NCI-H345 treated with DMSO at 0.1 percent for 48 hours (cell line): Measurements from ENCODE around the gene BSND.

Source experiments
- DNase-seq: peaks from one replicate; lab custom pipeline; 2025; ENCODE audit not compliant: unreplicated experiment; lab: John Stamatoyannopoulos, UW

BSND gene

GRCh38 chr1:55045430-55045829 lies 46.7 kb downstream of the BSND start:
- DNase-seq = no peak

DNA sequence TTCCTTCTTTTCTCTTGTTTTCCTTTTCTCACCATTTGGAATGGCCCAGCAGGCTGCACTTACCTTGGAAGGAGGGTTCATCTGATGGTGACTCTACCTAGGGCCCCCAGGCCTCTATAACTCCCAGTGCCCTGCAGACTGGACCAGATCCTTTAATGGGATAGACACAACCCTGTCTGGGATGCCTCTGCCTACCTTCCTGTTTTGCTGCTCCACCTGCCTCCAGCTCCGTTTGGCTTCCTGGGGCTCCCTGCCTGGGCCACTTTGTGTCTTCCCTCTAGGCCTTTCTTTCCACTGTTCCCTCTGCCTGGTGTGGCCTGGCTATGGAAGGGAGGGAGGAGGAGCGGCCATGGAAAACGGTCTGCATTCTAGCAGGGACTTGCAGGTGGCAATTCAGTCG lies 48.1 kb downstream of the BSND start:
- DNase-seq = no peak

GRCh38 chr1:55047611-55048010 lies 48.9 kb downstream of the BSND start:
- DNase-seq = no peak

DNA sequence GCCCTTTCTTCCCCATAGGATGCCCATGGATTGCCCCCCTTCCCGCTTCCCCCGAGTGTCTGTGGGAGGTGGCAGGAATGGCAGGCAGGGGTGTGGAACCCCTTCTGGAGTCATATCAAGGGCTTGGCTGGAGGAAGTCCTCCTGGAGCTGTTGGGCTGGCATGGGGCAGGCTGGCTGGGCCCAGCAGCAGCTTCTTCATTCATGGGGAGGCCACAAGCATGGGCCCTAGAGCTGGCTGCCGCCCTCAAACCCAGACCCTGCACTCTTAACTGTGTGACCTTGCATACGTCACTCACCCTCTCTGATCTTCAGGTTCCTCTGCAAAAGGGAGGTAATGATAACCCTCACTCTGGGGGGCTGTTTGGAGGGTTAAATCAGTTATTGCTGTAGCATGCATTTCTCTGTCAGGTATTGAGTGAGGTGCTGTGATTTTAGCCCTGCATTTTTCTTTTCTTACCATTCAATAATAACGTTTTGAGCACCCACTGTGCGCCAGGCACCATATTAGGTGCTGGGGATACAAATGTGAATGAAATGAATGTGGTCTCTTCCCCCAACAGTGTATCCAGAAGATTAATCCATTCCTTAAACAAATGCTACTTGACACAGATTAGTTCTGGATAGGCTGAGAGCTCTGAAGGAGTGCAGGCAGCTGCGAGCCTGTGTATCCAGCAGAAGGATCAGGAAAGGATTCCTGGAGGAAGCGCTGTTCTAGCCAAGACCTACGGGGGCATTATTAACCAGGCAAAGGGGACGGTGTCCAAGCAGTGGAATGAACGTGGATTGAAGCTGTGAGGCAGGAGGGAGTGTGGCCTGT lies 49.9 kb downstream of the BSND start:
- DNase-seq = no peak

- DNase-seq = no peak
Measured at GRCh38 chr1:55049271-55049913, 50.7 kb downstream of the BSND start.

- no peak for DNase-seq
Measured at GRCh38 chr1:55049914-55050278, 51.2 kb downstream of the BSND start.

DNA sequence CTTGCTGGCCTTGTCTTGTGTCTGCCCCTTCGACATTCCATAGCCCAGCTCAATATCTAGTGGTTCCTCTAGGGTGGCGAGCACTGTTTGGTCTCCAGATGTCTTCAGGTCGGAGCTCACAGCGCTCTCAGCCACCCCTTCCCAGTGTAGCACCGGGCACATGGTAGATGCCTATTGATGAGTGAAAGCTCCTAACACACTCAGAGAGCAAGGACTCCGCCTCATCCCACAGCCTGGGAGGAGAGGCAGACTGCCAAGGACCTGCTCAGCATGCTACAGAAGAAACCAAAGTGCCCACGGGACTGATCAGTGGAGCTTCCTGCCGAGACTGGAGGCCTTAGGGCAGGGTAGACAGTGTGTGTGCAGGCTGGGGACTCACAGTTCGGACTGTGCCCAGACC lies 51.5 kb downstream of the BSND start:
- DNase-seq = no peak

DNA sequence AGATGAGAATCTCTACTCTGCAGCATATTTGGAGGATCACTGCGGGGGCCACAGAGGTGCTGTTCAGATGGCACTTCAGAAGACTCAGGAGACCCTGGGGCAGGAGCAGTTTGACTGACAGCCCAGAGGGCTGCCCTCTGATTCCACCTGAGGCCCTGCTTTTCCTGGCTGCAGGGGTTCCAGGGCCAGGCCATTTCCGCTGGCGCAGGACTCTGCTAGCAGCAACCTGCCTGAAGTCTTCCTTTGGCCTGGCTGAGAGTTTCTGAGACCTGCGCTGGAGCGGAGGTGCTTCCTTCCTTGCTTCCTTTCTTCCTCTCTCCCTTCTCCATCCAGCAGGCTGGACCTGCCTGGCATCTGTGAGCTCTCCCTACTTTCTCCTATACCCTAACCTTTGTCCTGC lies 52.4 kb downstream of the BSND start:
- no peak for DNase-seq

DNA sequence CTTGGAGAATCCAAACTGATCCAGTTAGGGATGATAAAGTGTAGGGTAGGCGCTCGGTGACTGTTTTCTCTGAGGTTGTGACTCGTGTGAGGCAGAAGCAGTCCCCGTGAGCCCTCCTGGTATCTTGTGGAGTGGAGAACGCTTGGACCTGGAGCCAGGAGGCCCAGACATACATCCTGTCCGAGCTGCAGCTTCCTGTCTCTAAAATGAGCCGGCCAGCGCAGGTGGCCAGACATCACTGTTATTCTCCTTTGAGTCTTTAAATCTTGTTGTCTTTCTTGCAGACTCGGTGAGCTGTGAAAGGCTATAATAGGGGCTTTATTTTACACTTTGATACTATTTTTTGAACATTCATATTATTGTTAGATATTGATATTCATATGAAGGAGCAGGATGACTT lies 52.9 kb downstream of the BSND start:
- DNase-seq = no peak

GRCh38 chr1:55052221-55053142 lies 53.7 kb downstream of the BSND start:
- DNase-seq = no peak

- no peak for DNase-seq
Measured at GRCh38 chr1:55053265-55053954, 54.7 kb downstream of the BSND start.

DNA sequence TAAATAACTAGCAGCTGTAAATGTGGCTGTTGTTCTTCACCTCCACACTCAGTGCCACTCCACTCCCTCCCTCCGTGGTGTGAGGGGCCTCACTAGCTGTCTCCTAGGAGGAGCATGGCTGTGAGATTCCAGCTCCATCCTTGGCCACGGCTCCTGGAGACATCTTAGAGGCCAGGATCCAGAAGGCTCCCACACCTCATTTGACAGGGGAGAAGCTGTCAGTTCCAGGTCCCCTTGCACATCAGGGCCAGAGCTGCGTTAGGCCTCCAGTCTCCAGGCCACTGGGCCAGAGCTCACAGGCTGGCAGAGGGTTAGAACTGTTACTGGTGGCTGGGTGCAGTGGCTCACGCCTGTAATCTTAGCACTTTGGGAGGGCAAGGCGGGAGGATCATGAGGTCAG lies 55.7 kb downstream of the BSND start:
- DNase-seq = no peak

DNA sequence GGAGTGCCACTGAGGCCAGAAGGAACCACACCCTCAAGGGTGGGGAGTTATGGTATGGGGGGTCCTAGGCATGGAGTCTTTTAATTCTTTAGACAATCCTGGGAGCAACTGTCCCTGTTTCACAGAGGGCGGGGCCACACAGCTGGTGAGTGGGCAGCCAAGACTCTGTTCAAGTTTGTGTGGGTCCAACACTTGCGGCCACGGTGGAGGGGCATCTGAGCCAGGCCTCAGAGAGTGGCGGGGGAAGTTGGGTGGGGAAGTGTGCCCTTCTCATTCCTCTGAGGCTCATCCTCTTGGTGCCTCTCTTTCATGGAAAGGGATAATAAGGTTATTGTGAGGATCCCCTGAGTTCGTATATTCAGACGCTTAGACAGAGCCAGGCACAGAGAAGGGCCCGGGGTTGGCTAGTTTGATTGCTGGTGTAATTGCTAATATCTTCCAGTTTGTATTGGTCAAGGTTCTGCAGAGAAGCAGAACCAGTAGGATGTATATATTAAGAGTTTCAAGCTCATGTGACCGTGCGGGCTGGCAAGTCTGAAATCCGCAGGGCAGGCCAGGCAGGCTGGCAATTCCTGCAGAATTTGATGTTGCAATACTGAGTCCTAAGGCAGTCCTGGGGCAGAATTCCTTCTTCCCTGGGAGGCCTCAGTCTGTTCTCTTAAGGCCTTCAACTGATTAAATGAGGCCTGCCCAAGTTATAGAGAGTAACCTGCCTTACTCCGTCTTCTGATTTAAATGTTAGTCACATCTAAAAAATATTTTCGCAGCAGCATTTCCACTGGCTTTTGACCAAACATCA lies 56.5 kb downstream of the BSND start:
- DNase-seq = no peak

DNA sequence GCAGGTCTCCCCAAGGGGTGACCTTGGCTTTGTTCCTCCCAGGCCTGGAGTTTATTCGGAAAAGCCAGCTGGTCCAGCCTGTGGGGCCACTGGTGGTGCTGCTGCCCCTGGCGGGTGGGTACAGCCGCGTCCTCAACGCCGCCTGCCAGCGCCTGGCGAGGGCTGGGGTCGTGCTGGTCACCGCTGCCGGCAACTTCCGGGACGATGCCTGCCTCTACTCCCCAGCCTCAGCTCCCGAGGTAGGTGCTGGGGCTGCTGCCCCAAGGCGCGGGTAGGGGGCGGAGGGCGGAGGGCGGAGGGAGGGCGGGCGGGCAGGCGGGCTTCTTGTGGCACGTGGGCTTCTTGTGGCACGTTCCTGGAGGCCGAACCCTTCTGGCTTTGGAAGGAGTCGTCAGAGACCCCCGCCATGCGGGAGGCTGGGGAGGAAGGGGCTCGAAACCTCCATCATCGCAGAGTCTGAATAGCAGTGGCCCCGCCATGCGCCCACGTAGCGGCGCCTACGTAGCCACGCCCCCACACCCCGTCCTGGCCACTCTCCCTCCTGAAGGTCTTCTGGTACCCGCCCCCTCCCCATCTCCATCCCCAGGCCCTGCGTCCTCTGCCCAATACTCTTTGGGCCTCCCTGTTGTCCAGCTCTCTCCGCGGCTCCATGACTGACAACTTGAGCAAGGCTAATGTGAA lies 57.4 kb downstream of the BSND start:
- no peak for DNase-seq

GRCh38 chr1:55056632-55056992 lies 57.9 kb downstream of the BSND start:
- no peak for DNase-seq

DNA sequence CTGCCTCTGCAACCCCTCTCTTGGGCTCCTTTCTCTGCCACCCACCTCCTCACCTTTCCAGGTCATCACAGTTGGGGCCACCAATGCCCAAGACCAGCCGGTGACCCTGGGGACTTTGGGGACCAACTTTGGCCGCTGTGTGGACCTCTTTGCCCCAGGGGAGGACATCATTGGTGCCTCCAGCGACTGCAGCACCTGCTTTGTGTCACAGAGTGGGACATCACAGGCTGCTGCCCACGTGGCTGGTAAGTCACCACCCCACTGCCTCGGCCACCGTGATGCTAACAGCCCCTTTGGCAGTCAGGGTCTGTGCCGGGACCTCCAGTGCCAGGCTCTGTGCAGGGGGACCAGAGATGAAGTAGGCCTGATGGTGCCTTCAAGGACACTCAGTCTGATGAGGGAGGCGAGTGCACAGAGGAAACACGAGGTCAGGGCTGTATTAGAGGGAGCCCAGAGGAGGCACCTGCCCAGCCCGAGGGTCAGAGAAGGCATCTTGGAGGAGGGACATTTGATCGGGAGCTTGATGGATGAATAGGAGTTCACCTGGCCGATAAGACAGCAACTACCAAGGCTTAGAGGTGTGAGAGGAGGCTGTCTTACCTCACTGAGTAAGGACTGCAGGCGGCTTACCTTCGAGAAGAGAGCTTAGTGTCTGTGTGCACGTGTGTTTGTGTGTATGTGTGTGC lies 58.7 kb downstream of the BSND start:
- DNase-seq = no peak

DNA sequence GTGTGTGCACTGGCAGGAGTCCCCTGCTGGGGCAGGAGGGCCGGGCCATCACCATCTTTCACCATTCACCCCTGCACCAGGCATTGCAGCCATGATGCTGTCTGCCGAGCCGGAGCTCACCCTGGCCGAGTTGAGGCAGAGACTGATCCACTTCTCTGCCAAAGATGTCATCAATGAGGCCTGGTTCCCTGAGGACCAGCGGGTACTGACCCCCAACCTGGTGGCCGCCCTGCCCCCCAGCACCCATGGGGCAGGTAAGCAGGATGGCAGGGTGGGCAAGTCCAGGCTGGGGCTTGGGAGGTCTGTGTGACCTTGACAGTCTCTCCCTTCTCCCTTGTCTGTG lies 59.2 kb downstream of the BSND start:
- DNase-seq = no peak

- DNase-seq = no peak
Measured at GRCh38 chr1:55059302-55060132, 60.8 kb downstream of the BSND start.
